ENCODE measurements around the gene CFAP61. TPM values are rescaled to one million over a fixed set of nuclear protein-coding genes. Genes with fewer than 3 reads are reported as not detected.
A peak's percentile ranks its signal among the peaks of the same experiment; 100 is the strongest.

The CFAP61 gene
- total and polyA plus RNA-seq, 12 donors = 0.53 to 3.6 (median 1.1) TPM; not detected in 3

DNA sequence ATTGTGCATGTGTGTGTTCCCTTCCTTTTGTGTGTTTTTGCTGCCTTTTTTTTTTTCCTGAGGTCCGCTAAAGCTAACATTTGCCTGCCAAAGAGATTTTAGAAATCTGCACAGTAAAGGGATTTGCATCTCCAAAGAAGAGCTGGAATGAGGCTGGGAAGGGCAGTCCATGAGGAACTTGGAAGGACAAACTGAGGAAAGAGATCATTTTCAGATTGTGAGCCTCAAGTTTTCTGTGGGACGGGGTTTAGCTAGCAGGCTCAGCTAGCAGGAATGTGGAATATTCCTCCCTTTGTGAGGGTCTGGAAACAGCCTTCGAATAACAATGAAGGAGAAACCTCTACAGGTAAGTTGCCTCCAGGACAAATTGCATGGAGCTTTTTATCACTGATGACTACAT lies 319.3 kb downstream of the CFAP61 start:
- 12 to 19% (median 18%) methylated on average over 3 of the region's 3 CpGs for WGBS, 4 donors
- TF ChIP-seq, protein P1, sequence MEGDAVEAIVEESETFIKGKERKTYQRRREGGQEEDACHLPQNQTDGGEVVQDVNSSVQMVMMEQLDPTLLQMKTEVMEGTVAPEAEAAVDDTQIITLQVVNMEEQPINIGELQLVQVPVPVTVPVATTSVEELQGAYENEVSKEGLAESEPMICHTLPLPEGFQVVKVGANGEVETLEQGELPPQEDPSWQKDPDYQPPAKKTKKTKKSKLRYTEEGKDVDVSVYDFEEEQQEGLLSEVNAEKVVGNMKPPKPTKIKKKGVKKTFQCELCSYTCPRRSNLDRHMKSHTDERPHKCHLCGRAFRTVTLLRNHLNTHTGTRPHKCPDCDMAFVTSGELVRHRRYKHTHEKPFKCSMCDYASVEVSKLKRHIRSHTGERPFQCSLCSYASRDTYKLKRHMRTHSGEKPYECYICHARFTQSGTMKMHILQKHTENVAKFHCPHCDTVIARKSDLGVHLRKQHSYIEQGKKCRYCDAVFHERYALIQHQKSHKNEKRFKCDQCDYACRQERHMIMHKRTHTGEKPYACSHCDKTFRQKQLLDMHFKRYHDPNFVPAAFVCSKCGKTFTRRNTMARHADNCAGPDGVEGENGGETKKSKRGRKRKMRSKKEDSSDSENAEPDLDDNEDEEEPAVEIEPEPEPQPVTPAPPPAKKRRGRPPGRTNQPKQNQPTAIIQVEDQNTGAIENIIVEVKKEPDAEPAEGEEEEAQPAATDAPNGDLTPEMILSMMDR (IDR thresholded peaks at IDR 0.05) = no peak
- TF ChIP-seq POLR2A (IDR thresholded peaks at IDR 0.05) = no peak
- H3K27me3 ChIP-seq = peaks cover 59% of the 10 kb centered on the region
- no peaks in the 10 kb centered on the region for H3K9me3 ChIP-seq (replicated peaks in 1 of 3)
- no peaks in the 10 kb centered on the region for H3K36me3 ChIP-seq (replicated peaks in 1 of 2)
- no peak overlapping the region for H3K4me3 ChIP-seq
- H3K27ac ChIP-seq = no peak overlapping the region
- H3K4me1 ChIP-seq (replicated peaks in 1 of 2) = peaks cover 0 to 7% of the 10 kb centered on the region in 2 donors
- intact Hi-C loops (cut with DNase I) = no loop called here
- no peak for DNase-seq

DNA sequence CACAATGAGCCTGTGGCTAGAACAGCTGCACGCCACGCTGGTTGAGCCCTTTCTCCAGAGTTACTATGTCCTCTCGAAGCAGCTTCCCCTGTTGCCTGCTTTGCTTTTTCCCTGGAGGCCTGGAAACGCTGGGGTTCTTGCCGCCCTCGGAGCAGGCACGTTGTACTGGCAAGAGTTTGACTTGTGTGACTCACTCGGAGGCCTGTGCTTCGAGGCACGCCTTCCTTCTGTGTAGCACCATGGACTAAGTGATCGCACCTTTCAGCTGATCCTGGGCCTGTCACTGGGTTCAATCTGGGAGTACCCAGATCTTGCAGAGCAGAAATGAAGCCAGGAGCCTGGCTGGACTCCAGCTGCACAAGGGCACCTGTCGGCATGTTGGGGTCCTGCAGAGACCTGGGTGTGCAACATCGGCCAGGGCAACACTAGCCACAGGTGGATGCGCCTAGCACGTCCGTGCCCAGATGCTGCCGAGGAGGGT lies 320.8 kb downstream of the CFAP61 start:
- intact Hi-C loops (cut with DNase I) = no loop called here
- Histone ChIP-seq H3K4me3 (no peak overlapping the region), H3K36me3 (replicated peaks in 1 of 2) (no peaks in the 10 kb centered on the region), H3K27ac (no peak overlapping the region), H3K4me1 (replicated peaks in 1 of 2) (no peaks in the 10 kb centered on the region), H3K9me3 (replicated peaks in 1 of 3) (no peaks in the 10 kb centered on the region), H3K27me3 (peaks cover 45% of the 10 kb centered on the region)
- DNase-seq = peak in 1 of 7 donors; percentile 70
- WGBS, 4 donors = 44 to 54% (median 50%) methylated on average over 15 to 17 of the region's 17 CpGs
- no peak for TF ChIP-seq POLR2A (IDR thresholded peaks at IDR 0.05)
- TF ChIP-seq, protein P1 (IDR thresholded peaks at IDR 0.05) = no peak

GRCh38 chr20:20375862-20376261 lies 323.5 kb downstream of the CFAP61 start:
- Histone ChIP-seq H3K4me1 (replicated peaks in 1 of 2) (no peaks in the 10 kb centered on the region), H3K4me3 (no peak overlapping the region), H3K9me3 (replicated peaks in 1 of 3) (no peaks in the 10 kb centered on the region), H3K27me3 (peaks cover 26% of the 10 kb centered on the region), H3K36me3 (replicated peaks in 1 of 2) (no peaks in the 10 kb centered on the region), H3K27ac (no peak overlapping the region)
- DNase-seq = no peak
- TF ChIP-seq, protein P1 (IDR thresholded peaks at IDR 0.05) = no peak
- no peak for TF ChIP-seq POLR2A (IDR thresholded peaks at IDR 0.05)
- WGBS, 4 donors = 44 to 50% (median 45%) methylated on average over 8 of the region's 8 CpGs
- intact Hi-C loops (cut with DNase I) = no loop called here

GRCh38 chr20:20386192-20386591 lies 333.9 kb downstream of the CFAP61 start:
- Histone ChIP-seq H3K4me1 (replicated peaks in 1 of 2) (no peaks in the 10 kb centered on the region), H3K4me3 (no peak overlapping the region), H3K27ac (no peak overlapping the region), H3K27me3 (peaks cover under 1% of the 10 kb centered on the region), H3K36me3 (replicated peaks in 1 of 2) (no peaks in the 10 kb centered on the region), H3K9me3 (replicated peaks in 1 of 3) (no peaks in the 10 kb centered on the region)
- 64 to 77% (median 71%) methylated on average over 9 of the region's 9 CpGs for WGBS, 4 donors
- no peak for DNase-seq
- intact Hi-C loops (cut with DNase I) = no loop called here
- TF ChIP-seq, protein P1 (IDR thresholded peaks at IDR 0.05) = no peak
- TF ChIP-seq POLR2A (IDR thresholded peaks at IDR 0.05) = no peak

Data from adrenal gland (tissue), 12 donors.